GM03348 (cell line): ENCODE results near the gene GNB5.
"Not testable (repeated sequence)": the region's sequence is repeated elsewhere in the genome, so short reads cannot be mapped to it uniquely, and the experiment has no call there.

Source experiments
- DNase-seq: peaks from one replicate; pipeline ENCODE4 v3.0.0; 2012; ENCODE audit warnings: low spot score

Gene GNB5

GRCh38 chr15:52165494-52166131 lies 25.6 kb downstream of the GNB5 start:
- not testable (repeated sequence) for DNase-seq

- DNase-seq, result no peak
Measured at GRCh38 chr15:52164631-52165265, 26.4 kb downstream of the GNB5 start.

GRCh38 chr15:52163321-52164190 lies 27.6 kb downstream of the GNB5 start:
- DNase-seq, result no peak

- DNase-seq, result no peak
Measured at GRCh38 chr15:52162876-52163275, 28.3 kb downstream of the GNB5 start.

GRCh38 chr15:52162260-52162659 lies 28.9 kb downstream of the GNB5 start:
- DNase-seq, result no peak

- DNase-seq, result no peak
Measured at GRCh38 chr15:52161406-52161966, 29.7 kb downstream of the GNB5 start.

GRCh38 chr15:52159645-52160044 lies 31.5 kb downstream of the GNB5 start:
- DNase-seq, result no peak

GRCh38 chr15:52158084-52158765 lies 33.0 kb downstream of the GNB5 start:
- no peak for DNase-seq

GRCh38 chr15:52155878-52156277 lies 35.3 kb downstream of the GNB5 start:
- no peak for DNase-seq

- no peak for DNase-seq
Measured at GRCh38 chr15:52154896-52155865, 36.0 kb downstream of the GNB5 start.

- no peak for DNase-seq
Measured at GRCh38 chr15:52153900-52154895, 37.0 kb downstream of the GNB5 start.

GRCh38 chr15:52151353-52151752 lies 39.8 kb downstream of the GNB5 start:
- DNase-seq, result no peak

- DNase-seq, result no peak
Measured at GRCh38 chr15:52150871-52151270, 40.3 kb downstream of the GNB5 start.

GRCh38 chr15:52150043-52150825 lies 41.0 kb downstream of the GNB5 start:
- DNase-seq, result no peak

- DNase-seq, result no peak
Measured at GRCh38 chr15:52148403-52148802, 42.8 kb downstream of the GNB5 start.

- DNase-seq, result peak; percentile 58
Measured at GRCh38 chr15:52146776-52147175, 44.4 kb downstream of the GNB5 start.

GRCh38 chr15:52146261-52146660 lies 44.9 kb downstream of the GNB5 start:
- no peak for DNase-seq

GRCh38 chr15:52144656-52145178 lies 46.5 kb downstream of the GNB5 start:
- DNase-seq, result peak; percentile 74

GRCh38 chr15:52143873-52144272 lies 47.3 kb downstream of the GNB5 start:
- DNase-seq, result peak; percentile 94
